HEK293T (cell line): ENCODE data around the gene CTNNAL1.

ENCODE experiments used
- CTCF ChIA-PET: fragments of 350-600 bp; formaldehyde crosslinking; extraction: SDS; loops from one replicate; lab custom pipeline; 2021; ENCODE audit warnings: antibody characterized with exemption, inconsistent platforms; lab: Yijun Ruan, JAX
- POLR2A ChIA-PET: fragments of 350-600 bp; formaldehyde crosslinking; extraction: SDS; loops from one replicate; lab custom pipeline; 2020; ENCODE audit warnings: antibody characterized with exemption, inconsistent platforms; lab: Yijun Ruan, JAX
- DNase-seq: peaks from one replicate; pipeline ENCODE4 v3.0.0; 2012; ENCODE audit warnings: mixed read lengths; ENCODE audit errors: extremely low spot score
- ARNT ChIP-seq: fragments of 450-650 bp; IDR thresholded peaks from 2 replicates; pipeline ENCODE4 v1.6.1; 2017; ENCODE audit warnings: mild to moderate bottlenecking
- BHLHE40 ChIP-seq: fragments of 450-650 bp; IDR thresholded peaks from 2 replicates; pipeline ENCODE4 v1.6.1; 2016; ENCODE audit warnings: mild to moderate bottlenecking, moderate library complexity, borderline replicate concordance
- CTBP1 ChIP-seq: fragments of 450-650 bp; IDR thresholded peaks from 2 replicates; pipeline ENCODE4 v1.6.1; 2016; ENCODE audit warnings: borderline replicate concordance
- ELF4 ChIP-seq: fragments of 450-650 bp; IDR thresholded peaks from 2 replicates; pipeline ENCODE4 v1.6.1; 2017; ENCODE audit warnings: antibody characterized with exemption
- FOXA1 ChIP-seq: fragments of 450-650 bp; IDR thresholded peaks from 2 replicates; pipeline ENCODE4 v1.6.1; 2016; ENCODE audit warnings: mild to moderate bottlenecking
- FOXK2 ChIP-seq: fragments of 450-650 bp; IDR thresholded peaks from 2 replicates; pipeline ENCODE4 v1.6.1; 2016; ENCODE audit warnings: mild to moderate bottlenecking
- FOXM1 ChIP-seq: fragments of 450-650 bp; IDR thresholded peaks from 2 replicates; pipeline ENCODE4 v1.6.1; 2017; ENCODE audit warnings: mild to moderate bottlenecking, borderline replicate concordance
- HDGF ChIP-seq: fragments of 450-650 bp; IDR thresholded peaks from 2 replicates; pipeline ENCODE4 v1.6.1; 2017; ENCODE audit warnings: antibody characterized with exemption, borderline replicate concordance
- L3MBTL2 ChIP-seq: fragments of 450-650 bp; conservative IDR thresholded peaks from 2 replicates; pipeline ENCODE4 v1.6.1; 2016; ENCODE audit warnings: mild to moderate bottlenecking
- LEF1 ChIP-seq: fragments of 450-650 bp; IDR thresholded peaks from 2 replicates; pipeline ENCODE4 v1.6.1; 2017; ENCODE audit warnings: mild to moderate bottlenecking, borderline replicate concordance
- NFRKB ChIP-seq: fragments of 450-650 bp; IDR thresholded peaks from 2 replicates; pipeline ENCODE4 v1.6.1; 2016; ENCODE audit warnings: mild to moderate bottlenecking, moderate library complexity
- SP1 ChIP-seq: fragments of 450-650 bp; IDR thresholded peaks from 2 replicates; pipeline ENCODE4 v1.6.1; 2017
- SUZ12 ChIP-seq: fragments of 450-650 bp; IDR thresholded peaks from 2 replicates; pipeline ENCODE4 v1.6.1; 2016; ENCODE audit warnings: mild to moderate bottlenecking
- TARDBP ChIP-seq: fragments of 450-650 bp; IDR thresholded peaks from 2 replicates; pipeline ENCODE4 v1.6.1; 2016
- ZNF384 ChIP-seq: fragments of 450-650 bp; IDR thresholded peaks from 2 replicates; pipeline ENCODE4 v1.6.1; 2016
- TF ChIP-seq, protein P1 (sequence below): fragments of 450-650 bp; IDR thresholded peaks from 2 replicates; pipeline ENCODE4 v1.6.1; 2016

Gene CTNNAL1

DNA sequence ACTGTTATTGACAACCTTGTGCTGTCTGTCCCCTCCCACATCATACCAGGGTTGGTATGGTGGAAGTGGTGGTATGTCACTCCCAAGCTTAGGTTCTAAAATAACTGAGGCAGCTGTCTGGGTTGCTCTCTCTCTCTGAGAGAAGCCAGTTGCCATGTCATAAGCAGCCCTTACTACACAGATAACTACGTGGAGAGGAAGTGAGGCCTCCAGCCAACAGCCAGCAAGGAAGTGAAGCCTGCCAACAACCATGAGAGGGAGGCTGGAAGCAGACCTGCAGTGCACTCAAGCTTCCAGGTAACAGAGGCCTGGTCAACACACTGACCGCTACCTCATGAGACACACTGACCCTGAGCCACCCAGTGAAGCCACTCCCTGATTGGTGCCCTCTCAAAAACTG lies 18.6 kb downstream of the CTNNAL1 start:
- DNase-seq: no peak
- POLR2A ChIA-PET: no interaction called here
- CTCF ChIA-PET: no interaction called here
- TF ChIP-seq CTBP1: no peak
- TF ChIP-seq FOXK2: no peak
- no peak for TF ChIP-seq FOXM1
- TF ChIP-seq BHLHE40: no peak
- TF ChIP-seq ZNF384: no peak
- TF ChIP-seq, protein P1, sequence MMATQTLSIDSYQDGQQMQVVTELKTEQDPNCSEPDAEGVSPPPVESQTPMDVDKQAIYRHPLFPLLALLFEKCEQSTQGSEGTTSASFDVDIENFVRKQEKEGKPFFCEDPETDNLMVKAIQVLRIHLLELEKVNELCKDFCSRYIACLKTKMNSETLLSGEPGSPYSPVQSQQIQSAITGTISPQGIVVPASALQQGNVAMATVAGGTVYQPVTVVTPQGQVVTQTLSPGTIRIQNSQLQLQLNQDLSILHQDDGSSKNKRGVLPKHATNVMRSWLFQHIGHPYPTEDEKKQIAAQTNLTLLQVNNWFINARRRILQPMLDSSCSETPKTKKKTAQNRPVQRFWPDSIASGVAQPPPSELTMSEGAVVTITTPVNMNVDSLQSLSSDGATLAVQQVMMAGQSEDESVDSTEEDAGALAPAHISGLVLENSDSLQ: no peak
- TF ChIP-seq SP1: no peak
- no peak for TF ChIP-seq L3MBTL2
- TF ChIP-seq HDGF: no peak
- TF ChIP-seq TARDBP: no peak

DNA sequence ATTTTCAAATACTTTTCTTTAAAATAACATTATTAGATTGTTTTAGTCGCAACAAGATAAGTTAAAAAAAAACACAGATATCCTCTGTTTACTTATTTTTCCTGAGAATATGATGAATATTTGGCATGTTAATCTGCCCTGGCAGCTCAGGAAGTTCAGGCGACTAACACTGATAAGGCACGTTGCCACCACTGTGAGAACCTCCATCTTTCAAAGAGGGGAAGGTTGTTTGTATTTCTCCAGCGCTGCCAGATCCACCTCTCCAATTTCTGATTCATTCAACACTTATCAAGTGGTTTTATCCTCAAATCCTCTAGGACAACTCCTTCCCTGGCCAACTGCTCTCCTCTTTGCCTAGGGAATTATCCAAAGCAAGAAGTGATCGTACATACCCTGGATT lies 21.8 kb downstream of the CTNNAL1 start:
- no peak for TF ChIP-seq LEF1
- TF ChIP-seq ARNT: no peak
- no peak for TF ChIP-seq ELF4
- TF ChIP-seq BHLHE40: no peak
- TF ChIP-seq CTBP1: no peak
- no peak for TF ChIP-seq ZNF384
- TF ChIP-seq SUZ12: no peak
- no peak for DNase-seq
- ChIA-PET POLR2A (no interaction called here), CTCF (no interaction called here)

DNA sequence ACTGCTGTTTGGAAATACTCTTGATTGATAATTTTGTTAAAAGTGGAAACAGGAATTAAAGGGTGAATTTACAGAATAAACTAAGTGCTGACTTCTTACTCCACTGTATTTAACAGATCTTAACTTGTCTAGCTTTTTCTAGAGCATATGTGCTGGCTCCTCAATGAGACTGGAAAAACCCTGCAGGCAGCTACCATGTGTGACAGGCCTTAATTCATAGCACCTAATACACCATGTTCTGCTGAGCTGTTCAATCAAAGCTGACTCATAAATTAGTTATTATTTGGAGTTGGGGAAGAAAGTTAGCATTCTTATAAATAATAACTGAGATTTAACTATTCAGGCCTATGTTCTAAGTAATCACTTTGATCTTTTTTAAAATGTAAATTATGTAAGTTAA lies 29.4 kb downstream of the CTNNAL1 start:
- TF ChIP-seq NFRKB (no peak), FOXM1 (no peak), CTBP1 (no peak), TARDBP (no peak), FOXK2 (no peak), L3MBTL2 (no peak), HDGF (no peak), ZNF384 (no peak), FOXA1 (no peak), SP1 (no peak), SUZ12 (no peak), ELF4 (no peak), BHLHE40 (no peak), ARNT (no peak)
- TF ChIP-seq, protein P1: no peak
- ChIA-PET POLR2A (no interaction called here), CTCF (no interaction called here)
- DNase-seq: no peak

DNA sequence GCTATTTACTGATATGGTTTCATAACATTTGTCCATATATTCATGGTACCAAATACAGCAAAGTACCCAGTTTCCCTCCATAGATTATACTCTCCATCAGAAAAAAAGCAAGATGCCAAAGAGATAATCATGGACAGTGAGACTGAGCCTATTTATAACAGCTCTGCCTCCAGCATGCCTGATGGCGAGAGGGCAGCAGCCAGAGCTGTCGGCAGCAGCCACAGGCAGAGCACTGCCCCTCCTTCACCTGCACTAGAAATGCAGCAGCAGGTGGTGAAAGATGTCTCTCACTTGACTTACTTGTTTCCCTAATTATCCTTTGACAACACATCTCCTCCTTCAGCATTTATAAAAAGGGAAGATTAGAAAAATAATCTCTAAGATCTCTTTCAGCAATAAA lies 32.4 kb downstream of the CTNNAL1 start:
- no peak for DNase-seq
- TF ChIP-seq SP1: no peak
- no peak for TF ChIP-seq SUZ12
- no peak for TF ChIP-seq TARDBP
- TF ChIP-seq LEF1: no peak
- no peak for TF ChIP-seq FOXA1
- no peak for TF ChIP-seq L3MBTL2
- TF ChIP-seq, protein P1: no peak
- TF ChIP-seq BHLHE40: no peak
- no peak for TF ChIP-seq ELF4
- TF ChIP-seq FOXM1: no peak
- TF ChIP-seq NFRKB: no peak
- no peak for TF ChIP-seq HDGF
- TF ChIP-seq FOXK2: no peak
- TF ChIP-seq CTBP1: no peak
- no peak for TF ChIP-seq ZNF384
- TF ChIP-seq ARNT: no peak
- CTCF ChIA-PET: interaction anchor here (0.6 kb wide), 1 partner anchor 11 kb away, joined by 3 read pairs; no protein-coding TSS in a partner anchor

DNA sequence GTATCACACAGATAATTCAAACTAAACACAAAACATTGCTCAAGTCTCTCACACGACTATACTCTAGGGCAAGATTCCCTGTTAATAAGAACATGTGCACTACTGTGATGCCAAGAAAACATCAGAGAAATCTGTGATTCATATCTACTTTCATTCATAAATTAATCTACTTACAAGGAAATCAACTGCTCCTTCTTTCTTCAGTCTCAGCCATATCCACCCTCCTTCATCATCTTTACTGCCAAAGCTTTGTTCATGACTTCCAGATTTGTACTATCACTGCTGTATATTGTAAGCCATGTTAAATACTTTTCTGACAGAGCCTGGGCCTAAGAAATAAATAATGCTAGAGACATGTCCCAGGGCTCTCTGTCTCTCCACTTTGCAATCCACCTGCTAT lies 35.1 kb downstream of the CTNNAL1 start:
- CTCF ChIA-PET: no interaction called here
- POLR2A ChIA-PET: no interaction called here
- no peak for DNase-seq
- TF ChIP-seq FOXK2 (no peak), FOXM1 (no peak), LEF1 (no peak)

More for the DNA sequence above, 32.4 kb downstream of the CTNNAL1 start:
- POLR2A ChIA-PET: no interaction called here

DNA sequence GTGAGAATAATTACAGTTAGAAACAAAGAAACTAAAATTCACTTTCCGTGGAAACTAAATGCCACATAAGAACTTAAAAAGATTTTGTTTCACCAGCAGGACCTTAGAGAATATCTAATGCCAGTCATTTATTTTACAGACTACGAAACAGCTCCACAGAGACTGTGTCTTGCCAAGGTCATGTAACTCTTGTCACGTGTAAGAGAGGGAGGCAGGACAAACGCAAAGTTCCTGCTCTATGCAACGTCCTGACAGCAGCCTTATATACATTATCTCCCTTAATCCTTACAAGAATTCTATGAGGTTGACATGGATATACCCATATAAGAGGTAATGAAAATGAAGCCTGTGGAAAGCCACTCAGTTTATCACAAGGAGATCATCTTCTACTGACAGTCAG lies 39.4 kb downstream of the CTNNAL1 start:
- ChIA-PET POLR2A (no interaction called here), CTCF (no interaction called here)
- no peak for DNase-seq
- TF ChIP-seq FOXA1 (no peak), TARDBP (no peak), SP1 (no peak), ZNF384 (no peak), L3MBTL2 (no peak), FOXK2 (no peak), ARNT (no peak), FOXM1 (no peak), NFRKB (no peak), SUZ12 (no peak), HDGF (no peak), ELF4 (no peak), BHLHE40 (no peak), CTBP1 (no peak), LEF1 (no peak)
- TF ChIP-seq, protein P1: no peak
